GM12878 (cell line): Measurements from ENCODE around the gene CCL16. TPM values are rescaled to one million over a fixed set of nuclear protein-coding genes. Genes with fewer than 3 reads are reported as not detected.

Experiments used
- ATAC-seq: fragments of 200-7000 bp; cut with Tn5 transposase; 3 replicates; pipeline ENCODE4 v1.9.1; 2020; ENCODE audit warnings: mild to moderate bottlenecking, moderate library complexity
- BruUV-seq: library from RNA; stranded (reverse); fragments of 400-500 nt; replicated peaks from 2 replicates; lab custom pipeline; 2021; lab: Mats Ljungman, UMichigan
- CTCF ChIA-PET: fragments of 300-600 bp; sonication (Branson Sonifier 250); formaldehyde crosslinking; extraction: SDS; loops from one replicate; lab custom pipeline; 2021; ENCODE audit warnings: inconsistent platforms; lab: Yijun Ruan, JAX
- POLR2A ChIA-PET: fragments of 350-600 bp; formaldehyde crosslinking; extraction: SDS; loops from one replicate; lab custom pipeline; 2021; ENCODE audit warnings: inconsistent platforms; lab: Charles Lee
- RAD21 ChIA-PET: fragments of 300-600 bp; sonication (Branson Sonifier 250); formaldehyde crosslinking; loops from one replicate; lab custom pipeline; 2023; ENCODE audit warnings: antibody characterized with exemption; ENCODE audit not compliant: unreplicated experiment; lab: Charles Lee
- SMC1A ChIA-PET: fragments of 300-600 bp; sonication (Branson Sonifier 250); formaldehyde crosslinking; loops from one replicate; lab custom pipeline; 2023; ENCODE audit not compliant: unreplicated experiment, uncharacterized antibody; lab: Charles Lee
- DNase-seq: peaks from one replicate; pipeline ENCODE4 v3.0.0-alpha.2; 2011; ENCODE audit warnings: low read depth, low spot score
- FAIRE-seq: peaks from 3 replicates; lab custom pipeline; 2011; peaks lifted over from hg19 to GRCh38; lab: Jason Lieb, UNC
- H2AFZ ChIP-seq: 2 replicates; pipeline ENCODE4 v1.6.0; 2011; ENCODE audit warnings: low read depth, low read length, control low read depth; ENCODE audit not compliant: control insufficient read depth
- H3K27ac ChIP-seq: 2 replicates; pipeline ENCODE4 v1.5.1; 2011; ENCODE audit warnings: control low read depth; ENCODE audit not compliant: control insufficient read depth, insufficient read depth
- H3K27me3 ChIP-seq, 2 experiments: replicated peaks in 1 of 2; 2 replicates each; pipeline versions ENCODE4 v1.6.0 to v1.6.1; 2011; ENCODE audit warnings: low read length in 1 of 2; ENCODE audit not compliant: control insufficient read depth in 2 of 2, insufficient read depth in 2 of 2
- H3K36me3 ChIP-seq, 2 experiments: 2 replicates each; pipeline ENCODE4 v1.5.1; 2011; ENCODE audit warnings: low read length in 1 of 2; ENCODE audit not compliant: control insufficient read depth in 2 of 2, insufficient read depth in 2 of 2
- H3K4me1 ChIP-seq: 2 replicates; pipeline ENCODE4 v1.6.1; 2011; ENCODE audit warnings: mild to moderate bottlenecking, low read length, moderate library complexity, mixed read lengths; ENCODE audit not compliant: control insufficient read depth, insufficient read depth
- H3K4me2 ChIP-seq: 2 replicates; pipeline ENCODE4 v1.6.0; 2011; ENCODE audit warnings: control low read depth; ENCODE audit not compliant: control insufficient read depth, insufficient read depth
- H3K4me3 ChIP-seq: fragments of 200-600 bp; sonication (generic); 2 replicates; pipeline ENCODE4 v1.5.1; 2016
- H3K79me2 ChIP-seq: 2 replicates; pipeline ENCODE4 v1.6.0; 2011; ENCODE audit warnings: low read length; ENCODE audit not compliant: control insufficient read depth, insufficient read depth
- H3K9ac ChIP-seq: 2 replicates; pipeline ENCODE4 v1.8.0; 2011; ENCODE audit warnings: low read length, control low read depth, mixed read lengths; ENCODE audit not compliant: control insufficient read depth, insufficient read depth
- H3K9me3 ChIP-seq: replicated peaks from 3 replicates; pipeline ENCODE4 v1.5.1; 2011; ENCODE audit warnings: mild to moderate bottlenecking, low read length; ENCODE audit not compliant: control insufficient read depth, insufficient read depth
- H4K20me1 ChIP-seq: 2 replicates; pipeline ENCODE4 v1.6.0; 2011; ENCODE audit not compliant: control insufficient read depth, insufficient read depth
- EED ChIP-seq: sonication (generic); IDR thresholded peaks from 2 replicates; pipeline ENCODE4 v1.6.1; 2016; ENCODE audit warnings: antibody characterized with exemption, low read depth
- FOXM1 ChIP-seq: IDR thresholded peaks from 2 replicates; pipeline ENCODE4 v1.6.1; 2012; ENCODE audit warnings: low read depth, mild to moderate bottlenecking, inconsistent platforms, low read length, moderate library complexity
- IRF5 ChIP-seq: fragments of 450-650 bp; IDR thresholded peaks from 2 replicates; pipeline ENCODE4 v1.6.1; 2017; ENCODE audit warnings: borderline replicate concordance
- KLF5 ChIP-seq: fragments of 450-650 bp; IDR thresholded peaks from 2 replicates; pipeline ENCODE4 v1.6.1; 2014; ENCODE audit warnings: mild to moderate bottlenecking; ENCODE audit not compliant: partially characterized antibody
- PAX8 ChIP-seq: fragments of 450-650 bp; IDR thresholded peaks from 2 replicates; pipeline ENCODE4 v1.6.1; 2017; ENCODE audit warnings: mild to moderate bottlenecking, moderate library complexity
- SP1 ChIP-seq: IDR thresholded peaks from one replicate; pipeline ENCODE4 v1.6.1; 2011; ENCODE audit warnings: low read depth, low read length
- TAF1 ChIP-seq: IDR thresholded peaks from 2 replicates; pipeline ENCODE4 v1.6.1; 2011; ENCODE audit warnings: mild to moderate bottlenecking, low read depth, low read length, borderline replicate concordance
- ZNF592 ChIP-seq: fragments of 450-650 bp; IDR thresholded peaks from 2 replicates; pipeline ENCODE4 v1.6.1; 2017; ENCODE audit warnings: mild to moderate bottlenecking, moderate library complexity
- WGBS: methylation state at CpG from one replicate; pipeline ENCODE4 v1.1.6; 2016; ENCODE audit warnings: low lambda C conversion rate; ENCODE audit not compliant: insufficient replicate concordance, insufficient coverage; ENCODE audit errors: missing lambda C conversion rate; 5-methylcytosine and 5-hydroxymethylcytosine counted together
- in situ Hi-C: fragments of 300-500 bp; cut with MboI; formaldehyde crosslinking; loops from 9 replicates; pipeline ENCODE4 v1.14.3; 2018; ENCODE audit warnings: mixed read lengths
- intact Hi-C: fragments of 100-400 bp; cut with micrococcal nuclease; formaldehyde crosslinking; loops from one replicate; pipeline ENCODE4 v1.14.2; 2022; ENCODE audit not compliant: unreplicated experiment
- polyA plus RNA-seq, 11 experiments: library from polyadenylated mRNA; depleted of rRNA in 4 of 11; unstranded in 6 of 11; stranded (reverse) in 5 of 11; fragments of >200 nt; fragmentation: Nextera tagmentation in 4 of 11; fragmentation: Illumina TruSeq in 1 of 11; extraction: Ambion mirVana in 4 of 11; extraction: Trizol in 1 of 11; gene quantifications; 1 replicate in 1 of 11; 2 replicates in 10 of 11; pipeline versions ENCODE4 v1.2.1 to v1.2.3, GENCODE V29; 2011 to 2016; ENCODE audit warnings: inconsistent platforms in 2 of 11, missing spikeins in 2 of 11, low read depth in 1 of 11
- total RNA-seq, 4 experiments: library from RNA; depleted of rRNA in 3 of 4; stranded (reverse); fragments of >200 nt in 3 of 4; fragmentation: Illumina TruSeq in 1 of 4; extraction: Trizol in 1 of 4; gene quantifications; 2 replicates each; pipeline versions ENCODE4 v1.2.1 to v1.2.3, GENCODE V29; 2013 to 2021
- TF ChIP-seq, protein P1 (sequence below): IDR thresholded peaks from 2 replicates; pipeline ENCODE4 v1.6.1; 2012; ENCODE audit warnings: low read depth, low read length, improper control_type of control experiment
- TF ChIP-seq, protein P2 (sequence below): fragments of 450-650 bp; conservative IDR thresholded peaks from 2 replicates; pipeline ENCODE4 v1.6.1; 2017; ENCODE audit warnings: mild to moderate bottlenecking, moderate library complexity

The CCL16 gene
- total and polyA plus RNA-seq, 10 of the 15 experiments (the other 5 are each of a cell fraction or from before 2014, with no cell fraction given) = not detected

GRCh38 chr17:35965272-35965671, 16.0 kb downstream of the CCL16 start (continued):
- TF ChIP-seq KLF5 (no peak), IRF5 (no peak)

DNA sequence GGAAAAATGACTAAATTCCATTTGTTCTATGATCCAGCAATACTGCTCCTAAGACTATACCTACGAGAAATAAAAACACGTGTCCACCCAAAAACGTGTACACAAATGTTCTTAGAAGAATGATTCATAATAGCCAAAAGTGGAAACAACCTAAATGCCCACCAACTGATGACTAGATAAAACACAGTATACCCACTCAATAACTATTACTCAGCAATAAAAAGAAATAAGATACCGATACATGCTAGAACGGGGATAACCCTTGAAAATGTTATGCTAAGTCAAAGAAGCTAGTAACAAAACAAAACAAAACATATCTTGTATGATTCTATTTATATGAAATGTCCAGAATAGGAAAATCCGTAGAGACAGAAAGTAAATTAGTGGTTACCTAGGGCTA, 17.6 kb downstream of the CCL16 start:
- TF ChIP-seq TAF1 = no peak
- TF ChIP-seq, protein P1, sequence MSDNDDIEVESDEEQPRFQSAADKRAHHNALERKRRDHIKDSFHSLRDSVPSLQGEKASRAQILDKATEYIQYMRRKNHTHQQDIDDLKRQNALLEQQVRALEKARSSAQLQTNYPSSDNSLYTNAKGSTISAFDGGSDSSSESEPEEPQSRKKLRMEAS = no peak
- TF ChIP-seq EED = no peak
- no peak for TF ChIP-seq PAX8
- TF ChIP-seq, protein P2, sequence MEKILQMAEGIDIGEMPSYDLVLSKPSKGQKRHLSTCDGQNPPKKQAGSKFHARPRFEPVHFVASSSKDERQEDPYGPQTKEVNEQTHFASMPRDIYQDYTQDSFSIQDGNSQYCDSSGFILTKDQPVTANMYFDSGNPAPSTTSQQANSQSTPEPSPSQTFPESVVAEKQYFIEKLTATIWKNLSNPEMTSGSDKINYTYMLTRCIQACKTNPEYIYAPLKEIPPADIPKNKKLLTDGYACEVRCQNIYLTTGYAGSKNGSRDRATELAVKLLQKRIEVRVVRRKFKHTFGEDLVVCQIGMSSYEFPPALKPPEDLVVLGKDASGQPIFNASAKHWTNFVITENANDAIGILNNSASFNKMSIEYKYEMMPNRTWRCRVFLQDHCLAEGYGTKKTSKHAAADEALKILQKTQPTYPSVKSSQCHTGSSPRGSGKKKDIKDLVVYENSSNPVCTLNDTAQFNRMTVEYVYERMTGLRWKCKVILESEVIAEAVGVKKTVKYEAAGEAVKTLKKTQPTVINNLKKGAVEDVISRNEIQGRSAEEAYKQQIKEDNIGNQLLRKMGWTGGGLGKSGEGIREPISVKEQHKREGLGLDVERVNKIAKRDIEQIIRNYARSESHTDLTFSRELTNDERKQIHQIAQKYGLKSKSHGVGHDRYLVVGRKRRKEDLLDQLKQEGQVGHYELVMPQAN = no peak
- TF ChIP-seq FOXM1 = no peak
- TF ChIP-seq SP1 = no peak
- no peak for TF ChIP-seq ZNF592
- Histone ChIP-seq H3K27ac (no peak overlapping the region), H3K79me2 (no peaks in the 10 kb centered on the region), H3K9ac (no peak overlapping the region), H3K9me3 (no peaks in the 10 kb centered on the region), H2AFZ (no peak overlapping the region), H3K36me3 (no peaks in the 10 kb centered on the region), H3K27me3 (no peaks in the 10 kb centered on the region), H3K4me1 (no peaks in the 10 kb centered on the region), H3K4me2 (no peak overlapping the region), H4K20me1 (no peaks in the 10 kb centered on the region), H3K4me3 (no peak overlapping the region)
- ChIA-PET SMC1A (interaction anchor here (0.8 to 1.1 kb wide), 4 partner anchors 110 to 185 kb away, joined by 3 to 6 read pairs (median 4); no protein-coding TSS in a partner anchor), RAD21 (interaction anchor here (0.8 to 1.1 kb wide), 3 partner anchors 10 to 519 kb away, joined by 3 read pairs; no protein-coding TSS in a partner anchor), CTCF (interaction anchor here (0.8 to 2.3 kb wide), 3 partner anchors 10 to 185 kb away, joined by 3 to 7 read pairs (median 5); no protein-coding TSS in a partner anchor), POLR2A (no interaction called here)
- no peak for DNase-seq
- in situ Hi-C loops (no loop called here), intact Hi-C loops (no loop called here)
- BruUV-seq = no TSS peak
- no peak for ATAC-seq
- no peak for FAIRE-seq
- WGBS = 34% methylated on average over 6 of the region's 6 CpGs
